SH-SY5Y (cell line): ENCODE data around the gene IL6.

Experiments
- GATA2 ChIP-seq: IDR thresholded peaks from 2 replicates; pipeline ENCODE4 v1.6.1; 2011; ENCODE audit warnings: mild to moderate bottlenecking, low read depth, low read length
- GATA3 ChIP-seq: IDR thresholded peaks from 2 replicates; pipeline ENCODE4 v1.6.1; 2011; ENCODE audit warnings: low read depth, mild to moderate bottlenecking, low read length, moderate library complexity

DNA sequence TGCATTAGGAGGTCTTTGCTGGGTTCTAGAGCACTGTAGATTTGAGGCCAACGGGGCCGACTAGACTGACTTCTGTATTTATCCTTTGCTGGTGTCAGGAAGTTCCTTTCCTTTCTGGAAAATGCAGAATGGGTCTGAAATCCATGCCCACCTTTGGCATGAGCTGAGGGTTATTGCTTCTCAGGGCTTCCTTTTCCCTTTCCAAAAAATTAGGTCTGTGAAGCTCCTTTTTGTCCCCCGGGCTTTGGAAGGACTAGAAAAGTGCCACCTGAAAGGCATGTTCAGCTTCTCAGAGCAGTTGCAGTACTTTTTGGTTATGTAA is 675 bp downstream of the IL6 start:
- TF ChIP-seq GATA3 (no peak), GATA2 (no peak)
